Measurements from ENCODE around the gene ZNF660. TPM values are rescaled to one million over a fixed set of nuclear protein-coding genes. Genes with fewer than 3 reads are reported as not detected.

The ZNF660 gene
- total and polyA plus RNA-seq, 4 experiments from 2014 or later: 0.06 to 0.61 (median 0.09) TPM; not detected in 1

GRCh38 chr3:44628716-44629115 lies 44.0 kb downstream of the ZNF660 start:
- peaks cover 43 to 49% of the 10 kb centered on the region in 2 donors for H3K36me3 Mint-ChIP-seq
- ChIA-PET CTCF (ENCODE audit: partially characterized antibody) (no interaction called here), POLR2A (ENCODE audit: partially characterized antibody) (no interaction called here)
- no peak for DNase-seq
- Histone ChIP-seq H3K36me3 (ENCODE audit: insufficient read depth, low read length) (peaks cover 20% of the 10 kb centered on the region), H3K27ac (ENCODE audit: low read depth, low read length) (no peak overlapping the region), H3K27me3 (ENCODE audit: insufficient read depth, low read length) (no peaks in the 10 kb centered on the region), H3K4me1 (ENCODE audit: insufficient read depth, low read length) (peaks cover 21% of the 10 kb centered on the region), H3K9me3 (ENCODE audit: control insufficient read depth in 1 of 2, low read length in 2 of 2) (no peaks in the 10 kb centered on the region), H3K4me3 (ENCODE audit: low read length in 2 of 2) (no peak overlapping the region)
- intact Hi-C loops (cut with micrococcal nuclease): loop anchor here (10.0 kb wide), 1 partner anchor 294 kb away; the partner anchor contains the start of gene TCAIM
- peak overlapping the region in 1 of 7 donors; percentile 14 for H3K27ac Mint-ChIP-seq
- peaks cover 22 to 58% (median 30%) of the 10 kb centered on the region in 4 donors for H3K4me1 Mint-ChIP-seq
- no peaks in the 10 kb centered on the region for H3K27me3 Mint-ChIP-seq
- no peaks in the 10 kb centered on the region for H3K9me3 Mint-ChIP-seq
- H3K4me3 Mint-ChIP-seq: no peak overlapping the region

- POLR2A ChIA-PET (ENCODE audit: partially characterized antibody): no interaction called here
- peaks cover 0 to 5% of the 10 kb centered on the region in 2 donors for H3K9me3 ChIP-seq (ENCODE audit: control insufficient read depth in 1 of 2, low read length in 2 of 2)
- H3K27ac Mint-ChIP-seq: no peak overlapping the region
- CTCF ChIA-PET (ENCODE audit: partially characterized antibody): no interaction called here
- no peaks in the 10 kb centered on the region for H3K27me3 Mint-ChIP-seq
- H3K4me3 Mint-ChIP-seq: peak overlapping the region in 1 of 8 donors; percentile 29
- H3K27ac ChIP-seq (ENCODE audit: low read depth, low read length): no peak overlapping the region
- intact Hi-C loops (cut with micrococcal nuclease): no loop called here
- H3K36me3 ChIP-seq (ENCODE audit: insufficient read depth, low read length): peaks cover 25% of the 10 kb centered on the region
- peaks cover 0 to 25% (median 16%) of the 10 kb centered on the region in 8 donors for H3K9me3 Mint-ChIP-seq
- H3K4me1 Mint-ChIP-seq: peaks cover 3 to 33% (median 14%) of the 10 kb centered on the region in 4 donors
- peaks cover 69 to 83% of the 10 kb centered on the region in 2 donors for H3K36me3 Mint-ChIP-seq
- H3K4me1 ChIP-seq (ENCODE audit: insufficient read depth, low read length): no peaks in the 10 kb centered on the region
- no peak for DNase-seq
- no peak overlapping the region for H3K4me3 ChIP-seq (ENCODE audit: low read length in 2 of 2)
- no peaks in the 10 kb centered on the region for H3K27me3 ChIP-seq (ENCODE audit: insufficient read depth, low read length)
These were observed 47.4 kb downstream of the ZNF660 start for GRCh38 chr3:44632193-44632592.

- Mint-ChIP-seq H3K9me3 (peaks cover 2 to 94% (median 80%) of the 10 kb centered on the region in 8 donors), H3K27ac (no peak overlapping the region), H3K4me1 (peaks cover 3 to 4% (median 4%) of the 10 kb centered on the region in 4 donors), H3K36me3 (peaks cover 69 to 78% of the 10 kb centered on the region in 2 donors), H3K4me3 (peak overlapping the region in 1 of 8 donors; percentile 26), H3K27me3 (no peaks in the 10 kb centered on the region)
- Histone ChIP-seq H3K9me3 (ENCODE audit: control insufficient read depth in 1 of 2, low read length in 2 of 2) (peaks cover 0 to 34% of the 10 kb centered on the region in 2 donors), H3K27ac (ENCODE audit: low read depth, low read length) (no peak overlapping the region), H3K27me3 (ENCODE audit: insufficient read depth, low read length) (no peaks in the 10 kb centered on the region), H3K4me3 (ENCODE audit: low read length in 2 of 2) (no peak overlapping the region), H3K36me3 (ENCODE audit: insufficient read depth, low read length) (peaks cover 29% of the 10 kb centered on the region), H3K4me1 (ENCODE audit: insufficient read depth, low read length) (no peaks in the 10 kb centered on the region)
- DNase-seq: no peak
- ChIA-PET POLR2A (ENCODE audit: partially characterized antibody) (no interaction called here), CTCF (ENCODE audit: partially characterized antibody) (no interaction called here)
- intact Hi-C loops (cut with micrococcal nuclease): no loop called here
These were observed 57.6 kb downstream of the ZNF660 start for GRCh38 chr3:44642337-44642736.

- H3K36me3 Mint-ChIP-seq: peaks cover 62 to 71% of the 10 kb centered on the region in 2 donors
- peaks cover 8 to 11% (median 9%) of the 10 kb centered on the region in 4 donors for H3K4me1 Mint-ChIP-seq
- Histone ChIP-seq H3K4me3 (ENCODE audit: low read length in 2 of 2) (no peak overlapping the region), H3K36me3 (ENCODE audit: insufficient read depth, low read length) (peaks cover 23% of the 10 kb centered on the region), H3K4me1 (ENCODE audit: insufficient read depth, low read length) (peaks cover 6% of the 10 kb centered on the region), H3K27me3 (ENCODE audit: insufficient read depth, low read length) (no peaks in the 10 kb centered on the region), H3K9me3 (ENCODE audit: control insufficient read depth in 1 of 2, low read length in 2 of 2) (peaks cover 0 to 34% of the 10 kb centered on the region in 2 donors), H3K27ac (ENCODE audit: low read depth, low read length) (no peak overlapping the region)
- no peak overlapping the region for H3K27ac Mint-ChIP-seq
- no peak for DNase-seq
- peaks cover 2 to 93% (median 77%) of the 10 kb centered on the region in 8 donors for H3K9me3 Mint-ChIP-seq
- intact Hi-C loops (cut with micrococcal nuclease): no loop called here
- ChIA-PET CTCF (ENCODE audit: partially characterized antibody) (no interaction called here), POLR2A (ENCODE audit: partially characterized antibody) (no interaction called here)
- no peak overlapping the region for H3K4me3 Mint-ChIP-seq
- no peaks in the 10 kb centered on the region for H3K27me3 Mint-ChIP-seq
These were observed 58.3 kb downstream of the ZNF660 start for GRCh38 chr3:44643024-44643423.

GRCh38 chr3:44647771-44648170 lies 63.0 kb downstream of the ZNF660 start:
- H3K36me3 Mint-ChIP-seq: peaks cover 44 to 45% of the 10 kb centered on the region in 2 donors
- H3K36me3 ChIP-seq (ENCODE audit: insufficient read depth, low read length): peaks cover 2% of the 10 kb centered on the region
- POLR2A ChIA-PET (ENCODE audit: partially characterized antibody): interaction anchor here (1.1 kb wide), 1 partner anchor 114 kb away, joined by 3 read pairs; the partner anchor contains the start of genes KIAA1143 and KIF15

GRCh38 chr3:44648564-44649229 lies 63.9 kb downstream of the ZNF660 start, which contains the start of gene ZNF35:
ZNF35 (plus strand) TSS chr3:44648732; CDS start chr3:44651068, 2,336 bp downstream.
- Mint-ChIP-seq H3K9me3 (peaks cover 4 to 49% (median 33%) of the 10 kb centered on the region in 8 donors), H3K4me3 (peak within 1 kb of the TSS; percentile 67 to 88 (median 88)), H3K4me1 (peaks cover 12 to 23% (median 18%) of the 10 kb centered on the region in 4 donors), H3K27ac (peak within 1 kb of the TSS in 6 of 7 donors; percentile 9 to 78 (median 66)), H3K36me3 (peaks cover 45 to 53% of the 10 kb centered on the region in 2 donors), H3K27me3 (no peaks in the 10 kb centered on the region)
- H3K27me3 ChIP-seq (ENCODE audit: insufficient read depth, low read length): no peaks in the 10 kb centered on the region
- ChIA-PET CTCF (ENCODE audit: partially characterized antibody) (no interaction called here), POLR2A (ENCODE audit: partially characterized antibody) (interaction anchor here (1.1 kb wide), 1 partner anchor 113 kb away, joined by 3 read pairs; the partner anchor contains the start of genes KIAA1143 and KIF15)
- peaks cover 8% of the 10 kb centered on the region for H3K4me1 ChIP-seq (ENCODE audit: insufficient read depth, low read length)
- H3K36me3 ChIP-seq (ENCODE audit: insufficient read depth, low read length): peaks cover 3% of the 10 kb centered on the region
- H3K4me3 ChIP-seq (ENCODE audit: low read length in 2 of 2): peak within 1 kb of the TSS; percentile 45 to 59
- intact Hi-C loops (cut with micrococcal nuclease): no loop called here
- peak in 1 of 5 donors; percentile 3 for DNase-seq
- H3K9me3 ChIP-seq (ENCODE audit: control insufficient read depth in 1 of 2, low read length in 2 of 2): peaks cover 0 to 14% of the 10 kb centered on the region in 2 donors
- no peak within 1 kb of the TSS for H3K27ac ChIP-seq (ENCODE audit: low read depth, low read length)

More at GRCh38 chr3:44647771-44648170, 63.0 kb downstream of the ZNF660 start:
- H3K27me3 Mint-ChIP-seq: no peaks in the 10 kb centered on the region
- DNase-seq: no peak
- no peak overlapping the region for H3K4me3 ChIP-seq (ENCODE audit: low read length in 2 of 2)
- H3K4me1 ChIP-seq (ENCODE audit: insufficient read depth, low read length): peaks cover 8% of the 10 kb centered on the region
- CTCF ChIA-PET (ENCODE audit: partially characterized antibody): interaction anchor here (1.4 kb wide), 1 partner anchor 22 kb away, joined by 3 read pairs; no protein-coding TSS in a partner anchor
- peaks cover 0 to 23% of the 10 kb centered on the region in 2 donors for H3K9me3 ChIP-seq (ENCODE audit: control insufficient read depth in 1 of 2, low read length in 2 of 2)
- no peak overlapping the region for H3K27ac ChIP-seq (ENCODE audit: low read depth, low read length)
- H3K4me1 Mint-ChIP-seq: peaks cover 12 to 23% (median 18%) of the 10 kb centered on the region in 4 donors
- peak overlapping the region; percentile 67 to 88 (median 88) for H3K4me3 Mint-ChIP-seq
- no peaks in the 10 kb centered on the region for H3K27me3 ChIP-seq (ENCODE audit: insufficient read depth, low read length)
- H3K27ac Mint-ChIP-seq: peak overlapping the region in 3 of 7 donors; percentile 2 to 43 (median 6)
- intact Hi-C loops (cut with micrococcal nuclease): no loop called here
- peaks cover 0 to 54% (median 42%) of the 10 kb centered on the region in 8 donors for H3K9me3 Mint-ChIP-seq

Measured in CD4-positive, alpha-beta memory T cell (primary cell).